ENCODE measurements around the gene THBS2.

The THBS2 gene

DNA sequence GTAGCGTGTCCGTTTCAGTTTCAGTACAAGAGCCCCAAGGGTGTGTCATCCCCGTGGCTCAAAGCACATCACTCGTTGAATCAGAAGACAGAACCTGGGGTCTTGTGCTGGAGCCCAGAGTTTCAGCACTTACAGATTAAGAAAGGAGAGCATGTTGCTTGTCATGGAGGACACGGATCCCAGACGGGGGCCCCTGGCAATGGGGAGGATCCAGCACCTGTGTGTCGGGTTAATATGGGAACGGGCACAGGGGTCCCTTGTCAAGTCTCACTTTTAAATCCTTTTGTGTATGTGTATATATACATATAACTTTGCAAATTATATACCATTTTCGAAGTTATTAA, 23.4 kb downstream of the THBS2 start:
- no peaks in the 10 kb centered on the region for H3K27me3 ChIP-seq (ENCODE audit: insufficient read depth, low read depth)
- TF ChIP-seq, protein P1, sequence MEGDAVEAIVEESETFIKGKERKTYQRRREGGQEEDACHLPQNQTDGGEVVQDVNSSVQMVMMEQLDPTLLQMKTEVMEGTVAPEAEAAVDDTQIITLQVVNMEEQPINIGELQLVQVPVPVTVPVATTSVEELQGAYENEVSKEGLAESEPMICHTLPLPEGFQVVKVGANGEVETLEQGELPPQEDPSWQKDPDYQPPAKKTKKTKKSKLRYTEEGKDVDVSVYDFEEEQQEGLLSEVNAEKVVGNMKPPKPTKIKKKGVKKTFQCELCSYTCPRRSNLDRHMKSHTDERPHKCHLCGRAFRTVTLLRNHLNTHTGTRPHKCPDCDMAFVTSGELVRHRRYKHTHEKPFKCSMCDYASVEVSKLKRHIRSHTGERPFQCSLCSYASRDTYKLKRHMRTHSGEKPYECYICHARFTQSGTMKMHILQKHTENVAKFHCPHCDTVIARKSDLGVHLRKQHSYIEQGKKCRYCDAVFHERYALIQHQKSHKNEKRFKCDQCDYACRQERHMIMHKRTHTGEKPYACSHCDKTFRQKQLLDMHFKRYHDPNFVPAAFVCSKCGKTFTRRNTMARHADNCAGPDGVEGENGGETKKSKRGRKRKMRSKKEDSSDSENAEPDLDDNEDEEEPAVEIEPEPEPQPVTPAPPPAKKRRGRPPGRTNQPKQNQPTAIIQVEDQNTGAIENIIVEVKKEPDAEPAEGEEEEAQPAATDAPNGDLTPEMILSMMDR (conservative IDR thresholded peaks at IDR 0.05; ENCODE audit: low read depth, low read length) = no peak
- H3K4me1 ChIP-seq (ENCODE audit: low read depth, poor library complexity, severe bottlenecking) = no peaks in the 10 kb centered on the region
- no peaks in the 10 kb centered on the region for H3K36me3 ChIP-seq (ENCODE audit: insufficient read depth)
- H3K79me2 ChIP-seq (ENCODE audit: insufficient read depth, low read depth) = no peaks in the 10 kb centered on the region
- no peak overlapping the region for H3K4me3 ChIP-seq (IDR thresholded peaks at IDR 0.05; ENCODE audit: insufficient read depth, low read depth, low read length)
- no peak overlapping the region for H2AFZ ChIP-seq (ENCODE audit: low read depth)
- no peak overlapping the region for H3K27ac ChIP-seq
- H3K9ac ChIP-seq = no peak overlapping the region
- H4K20me1 ChIP-seq (ENCODE audit: insufficient read depth) = no peaks in the 10 kb centered on the region
- H3K4me2 ChIP-seq = no peak overlapping the region

DNA sequence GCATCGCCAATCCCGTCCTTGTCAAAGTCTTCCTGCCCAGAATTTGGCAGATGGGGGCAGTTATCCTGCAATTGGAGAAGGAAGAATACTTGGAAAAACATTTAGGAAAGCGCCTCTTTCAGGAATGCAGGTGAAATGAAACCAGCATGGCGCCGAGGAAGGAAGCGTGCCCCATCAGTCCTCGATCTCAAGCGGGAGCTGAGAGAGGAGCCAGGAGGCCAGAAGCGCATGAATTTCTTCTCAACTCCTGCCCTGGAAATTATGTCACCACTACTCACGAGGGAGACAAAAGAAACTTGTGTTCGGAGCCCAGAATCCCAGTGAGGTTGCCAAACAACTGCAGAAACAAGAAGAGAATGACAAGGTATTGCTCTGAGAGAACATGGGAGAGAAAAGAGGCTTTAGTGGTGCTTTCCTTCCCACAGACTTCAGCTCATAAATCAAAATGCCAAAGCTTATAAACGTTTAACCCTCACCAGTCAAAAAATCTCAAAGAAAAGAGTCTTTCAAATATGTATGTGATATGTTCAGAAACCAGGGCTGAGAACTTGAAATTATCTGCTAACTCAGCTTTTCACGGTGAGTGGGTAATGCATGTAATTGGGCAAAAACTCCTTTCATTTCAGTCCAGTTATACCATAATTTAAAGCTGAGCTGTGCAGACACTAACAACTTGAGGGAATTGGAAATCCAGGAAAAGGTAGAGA, 23.9 kb downstream of the THBS2 start:
- H3K9ac ChIP-seq = no peak overlapping the region
- no peak overlapping the region for H3K4me2 ChIP-seq
- no peaks in the 10 kb centered on the region for H3K4me1 ChIP-seq (ENCODE audit: low read depth, poor library complexity, severe bottlenecking)
- H3K27ac ChIP-seq = no peak overlapping the region
- H3K27me3 ChIP-seq (ENCODE audit: insufficient read depth, low read depth) = no peaks in the 10 kb centered on the region
- TF ChIP-seq, protein P1 (conservative IDR thresholded peaks at IDR 0.05; ENCODE audit: low read depth, low read length) = no peak
- H3K79me2 ChIP-seq (ENCODE audit: insufficient read depth, low read depth) = no peaks in the 10 kb centered on the region
- H3K4me3 ChIP-seq (IDR thresholded peaks at IDR 0.05; ENCODE audit: insufficient read depth, low read depth, low read length) = no peak overlapping the region
- H2AFZ ChIP-seq (ENCODE audit: low read depth) = no peak overlapping the region
- H3K36me3 ChIP-seq (ENCODE audit: insufficient read depth) = no peaks in the 10 kb centered on the region
- no peaks in the 10 kb centered on the region for H4K20me1 ChIP-seq (ENCODE audit: insufficient read depth)

DNA sequence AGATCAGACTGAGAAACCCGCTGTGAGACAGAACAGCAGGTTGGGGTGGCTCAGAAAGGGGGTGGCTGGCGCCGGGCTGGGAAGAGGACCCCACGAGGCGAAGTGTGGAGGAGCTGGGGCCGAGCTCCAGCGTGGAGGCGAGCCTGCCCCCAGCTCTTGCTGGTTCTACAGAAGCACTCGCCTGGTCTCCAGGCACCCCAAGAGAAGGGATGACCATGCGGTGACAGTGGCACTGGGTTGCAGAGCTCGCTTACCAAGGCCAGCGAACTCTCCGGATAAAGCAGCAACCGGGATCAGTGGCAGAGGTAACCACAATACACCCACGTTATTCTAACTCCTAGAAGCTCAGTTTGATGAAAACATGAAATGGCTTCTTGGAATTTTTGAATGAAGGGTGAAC, 26.5 kb downstream of the THBS2 start:
- H3K9ac ChIP-seq = no peak overlapping the region
- no peak overlapping the region for H3K4me2 ChIP-seq
- TF ChIP-seq, protein P1 (conservative IDR thresholded peaks at IDR 0.05; ENCODE audit: low read depth, low read length) = no peak
- H3K27me3 ChIP-seq (ENCODE audit: insufficient read depth, low read depth) = no peaks in the 10 kb centered on the region
- no peak overlapping the region for H3K27ac ChIP-seq
- H4K20me1 ChIP-seq (ENCODE audit: insufficient read depth) = no peaks in the 10 kb centered on the region
- no peaks in the 10 kb centered on the region for H3K36me3 ChIP-seq (ENCODE audit: insufficient read depth)
- H3K4me3 ChIP-seq (IDR thresholded peaks at IDR 0.05; ENCODE audit: insufficient read depth, low read depth, low read length) = no peak overlapping the region
- no peaks in the 10 kb centered on the region for H3K79me2 ChIP-seq (ENCODE audit: insufficient read depth, low read depth)
- no peaks in the 10 kb centered on the region for H3K4me1 ChIP-seq (ENCODE audit: low read depth, poor library complexity, severe bottlenecking)
- no peak overlapping the region for H2AFZ ChIP-seq (ENCODE audit: low read depth)

DNA sequence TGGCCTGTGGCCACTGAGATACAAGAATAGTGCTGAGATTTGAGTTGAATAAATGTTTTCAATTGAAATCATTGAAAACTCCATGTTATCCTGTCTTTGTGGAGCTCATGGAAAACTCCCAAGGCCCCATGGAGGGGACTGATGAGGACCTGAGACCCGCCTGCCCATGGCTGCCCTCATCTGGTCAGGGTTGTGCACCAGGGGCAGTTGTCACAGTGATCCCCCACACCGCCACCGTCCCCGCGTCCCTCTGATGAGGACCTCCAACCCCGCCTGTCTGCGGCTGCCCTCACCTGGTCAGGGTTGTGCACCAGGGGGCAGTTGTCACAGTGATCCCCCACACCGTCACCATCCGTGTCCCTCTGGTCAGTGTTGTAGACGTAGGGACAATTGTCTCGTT, 27.8 kb downstream of the THBS2 start:
- no peak overlapping the region for H3K9ac ChIP-seq
- no peaks in the 10 kb centered on the region for H3K27me3 ChIP-seq (ENCODE audit: insufficient read depth, low read depth)
- no peak overlapping the region for H3K4me2 ChIP-seq
- H3K4me1 ChIP-seq (ENCODE audit: low read depth, poor library complexity, severe bottlenecking) = no peaks in the 10 kb centered on the region
- TF ChIP-seq, protein P1 (conservative IDR thresholded peaks at IDR 0.05; ENCODE audit: low read depth, low read length) = no peak
- H2AFZ ChIP-seq (ENCODE audit: low read depth) = no peak overlapping the region
- no peak overlapping the region for H3K4me3 ChIP-seq (IDR thresholded peaks at IDR 0.05; ENCODE audit: insufficient read depth, low read depth, low read length)
- no peaks in the 10 kb centered on the region for H3K36me3 ChIP-seq (ENCODE audit: insufficient read depth)
- H4K20me1 ChIP-seq (ENCODE audit: insufficient read depth) = no peaks in the 10 kb centered on the region
- no peak overlapping the region for H3K27ac ChIP-seq
- no peaks in the 10 kb centered on the region for H3K79me2 ChIP-seq (ENCODE audit: insufficient read depth, low read depth)
